Stomach (tissue), 9 donors: ENCODE measurements around the gene KLK10. TPM values are rescaled to one million over a fixed set of nuclear protein-coding genes. Genes with fewer than 3 reads are reported as not detected.
A peak's percentile ranks its signal among the peaks of the same experiment; 100 is the strongest.

Source experiments
- DNase-seq, 2 donors: peaks; one replicate each; pipeline versions ENCODE4 v3.0.0 to v3.0.0-alpha.2; 2013 to 2019
- H3K27ac ChIP-seq, 5 donors: fragments of 200-600 bp in 4 of 5; sonication (generic) in 4 of 5; one replicate each; pipeline ENCODE4 v1.5.1; 2013 to 2019; ENCODE audit warnings: mild to moderate bottlenecking in 1 of 5, moderate library complexity in 1 of 5
- H3K27me3 ChIP-seq, 3 donors: fragments of 200-600 bp; sonication (generic); one replicate each; pipeline ENCODE4 v1.5.1; 2017 to 2019; ENCODE audit warnings: mixed run types in 1 of 3
- H3K36me3 ChIP-seq, 4 donors: fragments of 200-600 bp; sonication (generic); 1 replicate in 3 of 4; 2 replicates in 1 of 4; pipeline ENCODE4 v1.5.1; 2016 to 2019
- H3K4me1 ChIP-seq, 4 donors: fragments of 200-600 bp; sonication (generic); one replicate each; pipeline ENCODE4 v1.5.1; 2016 to 2019
- H3K4me3 ChIP-seq, 4 donors: fragments of 200-600 bp; sonication (generic) in 3 of 4; one replicate each; pipeline ENCODE4 v1.5.1; 2016 to 2019; ENCODE audit warnings: mild to moderate bottlenecking in 1 of 4
- H3K9me3 ChIP-seq, 4 donors: fragments of 200-600 bp; sonication (generic); one replicate each; pipeline ENCODE4 v1.5.1; 2016 to 2019
- CTCF ChIP-seq, 7 experiments: fragments of 450-650 bp in 4 of 7; fragments of 200-600 bp in 3 of 7; sonication (generic) in 3 of 7; IDR thresholded peaks; one replicate each; pipeline ENCODE4 v1.5.1; 2016 to 2019; ENCODE audit warnings: antibody characterized with exemption in 7 of 7, control low read depth in 2 of 7, mild to moderate bottlenecking in 1 of 7
- EP300 ChIP-seq: sonication (generic); formaldehyde crosslinking; IDR thresholded peaks from one replicate; pipeline ENCODE4 v1.6.1; 2017; ENCODE audit warnings: antibody characterized with exemption
- POLR2A ChIP-seq, 4 donors: fragments of 450-650 bp; IDR thresholded peaks; one replicate each; pipeline ENCODE4 v1.6.1; 2016; ENCODE audit warnings: antibody characterized with exemption in 4 of 4, control low read depth in 2 of 4, mild to moderate bottlenecking in 1 of 4, moderate library complexity in 1 of 4
- POLR2AphosphoS5 ChIP-seq, 3 donors: sonication (generic); formaldehyde crosslinking; IDR thresholded peaks; one replicate each; pipeline ENCODE4 v1.6.1; 2016; ENCODE audit warnings: antibody characterized with exemption in 3 of 3
- WGBS, 5 donors: extraction: QIAGEN DNeasy Blood & Tissue Kit in 3 of 5; methylation state at CpG; one replicate each; pipeline versions ENCODE4 v1.1.5 to v1.1.7; 2013 to 2018; 5-methylcytosine and 5-hydroxymethylcytosine counted together
- intact Hi-C: fragments of 100-400 bp; cut with DNase I; formaldehyde crosslinking; loops from one replicate; pipeline ENCODE4 v1.15.1; 2023; ENCODE audit warnings: low total_unique reads
- polyA plus RNA-seq, 3 donors: library from polyadenylated mRNA; stranded (reverse); fragments of 200-250 nt; gene quantifications; one replicate each; pipeline ENCODE4 v1.2.3, GENCODE V29; 2013
- total RNA-seq, 5 donors: library from RNA; depleted of rRNA; stranded (reverse); fragments of >200 nt; gene quantifications; one replicate each; pipeline versions ENCODE4 v1.1.0 to v1.2.3, GENCODE V29; 2014 to 2016
- donor health status: healthy with polysubstance abuse.
- donor health status: Bipolar disorder and iron deficiency.
- donor health status: healthy.

KLK10 gene
- total and polyA plus RNA-seq, 8 donors: 1.3 to 62.7 (median 3.0) TPM; not detected in 4

DNA sequence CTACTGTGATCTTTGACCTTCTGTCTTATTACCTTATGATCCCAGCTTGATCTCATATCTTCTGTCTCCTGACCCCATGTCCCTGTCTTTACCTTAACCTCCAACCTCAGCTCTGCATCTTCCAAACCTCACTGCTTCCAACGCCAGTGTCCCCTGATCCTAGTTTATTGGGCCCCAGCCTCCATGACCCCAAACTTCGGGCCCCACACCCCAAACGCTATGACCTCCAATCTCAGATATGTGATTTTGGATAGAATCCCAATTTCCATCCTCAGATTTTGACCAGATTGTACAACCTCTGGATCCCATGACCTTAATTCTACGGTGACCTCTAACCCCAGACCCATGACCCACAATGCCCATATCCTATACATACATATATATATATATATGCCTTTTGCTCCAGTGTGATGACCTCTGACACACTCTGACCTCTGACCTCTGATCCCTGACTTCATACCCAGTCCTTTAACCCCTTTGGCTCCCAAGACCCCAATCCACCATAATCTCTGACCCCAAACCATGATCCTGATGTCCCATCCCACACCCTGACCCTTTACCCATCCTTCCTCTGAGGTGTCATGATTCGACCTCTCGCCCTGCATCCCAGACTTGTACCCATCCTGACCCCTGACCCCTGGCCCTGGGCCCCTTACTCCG lies 11.8 kb upstream of the KLK10 start:
- Histone ChIP-seq H3K4me1 (peaks cover 0 to 11% (median 2%) of the 10 kb centered on the region in 4 donors), H3K9me3 (no peaks in the 10 kb centered on the region), H3K4me3 (no peak overlapping the region), H3K36me3 (no peaks in the 10 kb centered on the region), H3K27ac (no peak overlapping the region), H3K27me3 (peaks cover 0 to 60% (median 0%) of the 10 kb centered on the region in 3 donors)
- TF ChIP-seq POLR2A (IDR thresholded peaks at IDR 0.05) (no peak), CTCF (IDR thresholded peaks at IDR 0.05) (no peak), POLR2AphosphoS5 (IDR thresholded peaks at IDR 0.05) (no peak), EP300 (no peak)
- DNase-seq: no peak
- intact Hi-C loops: no loop called here
- WGBS, 5 donors: 82 to 93% (median 88%) methylated on average over 6 to 7 of the region's 7 CpGs

GRCh38 chr19:51030631-51031030 lies 11.1 kb upstream of the KLK10 start:
- Histone ChIP-seq H3K9me3 (no peaks in the 10 kb centered on the region), H3K27ac (no peak overlapping the region), H3K4me3 (no peak overlapping the region), H3K27me3 (peaks cover 0 to 67% (median 0%) of the 10 kb centered on the region in 3 donors), H3K4me1 (peaks cover 0 to 15% (median 2%) of the 10 kb centered on the region in 4 donors), H3K36me3 (no peaks in the 10 kb centered on the region)
- 80 to 86% (median 80%) methylated on average over 13 of the region's 13 CpGs for WGBS, 5 donors
- DNase-seq: no peak
- TF ChIP-seq EP300 (no peak), POLR2AphosphoS5 (IDR thresholded peaks at IDR 0.05) (no peak), CTCF (IDR thresholded peaks at IDR 0.05) (no peak), POLR2A (IDR thresholded peaks at IDR 0.05) (no peak)
- intact Hi-C loops: no loop called here

DNA sequence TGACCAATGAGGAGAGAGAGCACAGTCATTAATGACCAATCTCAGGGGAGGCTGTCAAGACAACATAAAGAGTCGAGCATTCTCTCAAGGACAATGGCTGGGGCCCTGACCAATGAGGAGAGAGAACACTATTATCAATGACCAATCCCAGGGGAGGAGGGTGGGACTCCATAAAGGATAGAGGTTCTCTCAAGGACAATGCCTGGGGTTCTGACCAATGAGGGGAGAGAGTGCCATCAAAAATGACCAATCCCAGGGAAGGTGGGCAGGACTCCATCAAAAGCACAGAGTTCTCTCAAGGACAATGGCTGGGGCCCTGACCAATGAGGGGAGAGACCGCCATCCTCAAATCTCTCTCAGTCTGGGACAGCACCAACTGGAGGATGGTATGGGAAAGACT lies 10.2 kb upstream of the KLK10 start:
- Histone ChIP-seq H3K36me3 (no peaks in the 10 kb centered on the region), H3K27me3 (peaks cover 0 to 70% (median 0%) of the 10 kb centered on the region in 3 donors), H3K27ac (no peak overlapping the region), H3K4me3 (no peak overlapping the region), H3K9me3 (no peaks in the 10 kb centered on the region), H3K4me1 (peaks cover 0 to 22% (median 4%) of the 10 kb centered on the region in 4 donors)
- no peak for DNase-seq
- WGBS, 5 donors: 70 to 100% (median 84%) methylated on average over 1 to 2 of the region's 2 CpGs
- TF ChIP-seq CTCF (IDR thresholded peaks at IDR 0.05): no peak
- TF ChIP-seq EP300: no peak
- no peak for TF ChIP-seq POLR2A (IDR thresholded peaks at IDR 0.05)
- TF ChIP-seq POLR2AphosphoS5 (IDR thresholded peaks at IDR 0.05): no peak
- intact Hi-C loops: no loop called here

DNA sequence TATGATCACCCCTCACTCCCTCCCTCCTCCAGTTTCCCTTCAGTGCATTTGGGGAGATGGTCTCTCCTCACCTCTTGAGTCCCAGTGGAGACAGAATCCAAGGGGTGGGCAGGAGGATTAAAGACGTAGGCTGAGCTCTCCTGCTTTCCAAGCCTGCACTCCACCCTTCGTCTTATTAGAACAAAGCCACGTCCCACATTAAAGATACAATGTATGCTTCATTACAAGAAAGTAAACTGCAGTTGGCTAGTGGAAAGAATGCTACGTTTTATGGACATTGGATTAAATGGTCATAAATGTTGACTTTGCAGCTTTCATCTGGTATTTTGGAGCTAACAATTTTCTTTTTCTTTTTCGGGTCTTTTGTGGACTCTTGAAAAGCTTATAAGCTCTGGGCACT lies 8.4 kb upstream of the KLK10 start:
- 27 to 46% (median 33%) methylated on average over 5 of the region's 5 CpGs for WGBS, 5 donors
- H3K4me3 ChIP-seq: peak overlapping the region in 2 of 4 donors; percentile 47
- intact Hi-C loops: no loop called here

More for the DNA sequence above, 8.4 kb upstream of the KLK10 start:
- Histone ChIP-seq H3K27me3 (peaks cover 0 to 72% (median 0%) of the 10 kb centered on the region in 3 donors), H3K27ac (peak overlapping the region; percentile 85 to 97 (median 92)), H3K36me3 (no peaks in the 10 kb centered on the region), H3K9me3 (no peaks in the 10 kb centered on the region), H3K4me1 (peaks cover 0 to 22% (median 5%) of the 10 kb centered on the region in 4 donors)
- no peak for TF ChIP-seq CTCF (IDR thresholded peaks at IDR 0.05)
- TF ChIP-seq EP300: no peak
- no peak for TF ChIP-seq POLR2A (IDR thresholded peaks at IDR 0.05)
- no peak for TF ChIP-seq POLR2AphosphoS5 (IDR thresholded peaks at IDR 0.05)
- DNase-seq: no peak
